Measurements from ENCODE around the gene NR1H3.

The NR1H3 gene

DNA sequence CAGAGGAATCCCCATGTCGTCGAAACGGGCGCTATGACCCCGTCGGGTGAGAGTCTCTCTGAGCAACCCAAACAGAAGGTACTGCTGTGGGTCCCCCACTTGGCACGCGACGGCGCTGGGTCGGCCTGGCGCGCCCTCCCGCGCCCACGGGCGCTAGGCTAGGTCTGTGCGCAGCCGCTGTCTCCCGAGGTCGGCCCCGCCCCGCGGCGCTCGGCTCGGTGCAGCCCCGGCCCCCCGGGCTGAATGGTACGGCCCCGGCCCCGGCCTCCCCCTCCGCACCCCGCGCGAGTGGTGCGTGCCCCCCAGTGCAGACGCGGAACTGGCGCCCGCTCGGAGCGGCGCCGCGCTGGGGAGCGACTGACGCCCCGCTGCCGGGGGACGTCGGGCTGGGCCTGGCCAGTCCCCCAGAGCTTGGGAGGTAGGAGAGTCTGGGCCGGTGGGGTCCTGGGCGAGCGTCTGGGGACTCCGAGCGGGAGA lies 12.1 kb downstream of the NR1H3 start, which contains the start of gene MADD:
MADD (plus strand) TSS at position 305 of the 477 bp plus-strand sequence.
- DNase-seq (ENCODE audit: low spot score), result peak; percentile 93

DNA sequence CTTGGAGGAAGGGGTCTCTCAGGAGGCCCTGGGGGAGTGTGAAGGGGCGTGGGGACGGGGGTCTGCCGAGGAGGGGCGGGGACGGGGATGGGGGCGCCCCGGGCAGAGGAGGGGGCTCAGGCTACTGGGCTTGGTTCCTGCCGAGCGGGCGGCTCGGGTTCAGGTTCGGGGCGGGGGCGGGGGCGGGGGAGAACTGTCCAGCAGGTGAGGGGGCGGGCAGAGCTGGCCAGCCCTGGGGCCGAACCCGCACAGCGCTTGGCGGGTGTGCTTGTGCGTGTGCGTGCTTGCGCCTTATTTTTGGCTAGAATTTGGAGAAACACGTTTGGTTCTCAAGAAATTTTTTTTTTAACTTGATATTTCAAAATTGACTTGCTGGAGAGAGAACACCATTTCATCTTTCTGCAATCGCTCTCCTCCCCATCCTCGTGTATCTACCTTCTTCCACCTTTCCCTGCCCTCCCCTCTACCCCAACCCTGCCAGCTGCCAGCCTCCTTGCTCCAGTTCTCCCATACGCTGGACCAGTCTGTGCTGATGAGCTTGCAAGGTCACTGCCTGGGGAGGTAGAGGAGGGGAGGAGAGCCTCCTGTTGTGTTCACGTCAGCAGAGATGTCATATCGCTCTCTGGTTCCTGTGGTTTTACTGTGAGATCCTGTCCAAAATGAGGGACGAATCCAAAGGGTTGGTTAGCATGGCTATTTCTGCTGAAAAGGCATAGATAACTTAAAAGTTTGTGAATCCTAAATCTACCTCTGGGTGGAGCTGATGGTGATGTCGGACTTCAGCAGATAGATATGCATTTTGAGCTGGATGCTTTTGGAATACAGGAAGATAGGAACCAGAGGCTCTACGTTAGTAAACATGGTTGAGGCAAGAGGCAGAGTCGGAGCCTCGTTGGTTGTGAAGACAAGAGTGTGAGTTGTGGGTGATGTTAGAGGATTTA lies 12.8 kb downstream of the NR1H3 start:
- peak; percentile 27 for DNase-seq (ENCODE audit: low spot score)

- DNase-seq (ENCODE audit: low spot score), result no peak
These were observed 13.5 kb downstream of the NR1H3 start for GRCh38 chr11:47271328-47271727.

DNA sequence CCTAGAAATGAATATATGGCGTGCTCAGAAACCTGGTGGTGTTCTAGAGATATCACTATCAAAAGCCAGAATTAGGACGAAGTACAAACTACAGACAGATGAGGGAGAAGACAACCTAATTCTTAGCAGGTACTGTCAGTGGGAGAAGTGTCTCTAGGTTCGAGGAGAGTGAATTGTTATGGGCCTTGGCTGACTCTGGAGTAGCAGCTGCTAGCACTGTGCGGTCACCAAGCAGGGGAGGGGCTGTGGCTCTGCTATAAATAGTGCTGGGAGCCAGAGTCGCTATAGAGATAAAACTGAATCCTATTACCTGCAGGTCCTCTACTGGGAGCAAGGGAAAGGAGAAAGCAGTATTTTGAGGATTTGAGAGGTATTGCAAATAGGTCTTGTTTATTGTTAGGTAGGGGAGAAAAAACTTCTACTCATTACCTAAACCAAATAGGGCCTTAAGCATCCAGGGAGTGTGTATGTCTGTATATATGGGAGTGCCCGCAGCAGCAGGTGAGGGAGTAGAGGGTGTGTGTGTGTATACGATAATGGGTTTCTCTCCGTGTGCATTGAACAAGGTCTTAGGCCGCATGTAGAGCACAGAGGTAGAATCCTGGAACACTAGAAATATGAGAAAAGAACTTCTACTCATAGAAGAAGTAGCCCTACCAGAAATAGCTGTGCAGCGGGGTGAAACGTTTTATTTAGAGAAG lies 14.3 kb downstream of the NR1H3 start:
- no peak for DNase-seq (ENCODE audit: low spot score)

DNA sequence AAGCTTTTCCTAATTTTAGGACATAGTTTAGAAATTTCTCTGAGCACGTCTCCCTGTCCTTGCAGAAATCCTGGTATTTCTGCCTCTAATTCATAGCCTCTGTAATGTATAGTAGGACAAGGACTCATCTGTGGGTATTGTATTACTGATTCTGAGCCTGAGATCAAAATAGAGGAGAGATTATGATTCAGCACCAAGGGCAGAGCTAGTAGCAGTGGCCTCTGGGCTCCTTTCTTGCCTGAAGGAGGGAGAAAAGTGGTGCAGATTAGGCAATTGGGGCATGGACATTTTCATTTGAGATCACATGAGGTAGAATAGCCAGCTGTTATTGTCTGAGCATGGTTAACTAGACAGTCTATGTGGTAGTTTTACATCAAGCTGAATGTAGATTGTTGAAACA lies 14.9 kb downstream of the NR1H3 start:
- DNase-seq (ENCODE audit: low spot score), result no peak

DNA sequence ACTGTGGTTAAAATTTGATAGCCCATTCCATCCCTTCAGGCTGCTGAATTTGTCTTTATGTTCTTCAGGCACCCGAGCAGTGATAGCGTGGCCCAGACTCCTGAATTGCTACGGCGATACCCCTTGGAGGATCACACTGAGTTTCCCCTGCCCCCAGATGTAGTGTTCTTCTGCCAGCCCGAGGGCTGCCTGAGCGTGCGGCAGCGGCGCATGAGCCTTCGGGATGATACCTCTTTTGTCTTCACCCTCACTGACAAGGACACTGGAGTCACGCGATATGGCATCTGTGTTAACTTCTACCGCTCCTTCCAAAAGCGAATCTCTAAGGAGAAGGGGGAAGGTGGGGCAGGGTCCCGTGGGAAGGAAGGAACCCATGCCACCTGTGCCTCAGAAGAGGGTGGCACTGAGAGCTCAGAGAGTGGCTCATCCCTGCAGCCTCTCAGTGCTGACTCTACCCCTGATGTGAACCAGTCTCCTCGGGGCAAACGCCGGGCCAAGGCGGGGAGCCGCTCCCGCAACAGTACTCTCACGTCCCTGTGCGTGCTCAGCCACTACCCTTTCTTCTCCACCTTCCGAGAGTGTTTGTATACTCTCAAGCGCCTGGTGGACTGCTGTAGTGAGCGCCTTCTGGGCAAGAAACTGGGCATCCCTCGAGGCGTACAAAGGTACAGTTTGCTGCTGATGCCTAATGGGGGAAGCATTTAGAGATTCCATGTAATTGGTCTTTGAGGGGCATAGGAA lies 16.9 kb downstream of the NR1H3 start:
- DNase-seq (ENCODE audit: low spot score), result no peak

DNA sequence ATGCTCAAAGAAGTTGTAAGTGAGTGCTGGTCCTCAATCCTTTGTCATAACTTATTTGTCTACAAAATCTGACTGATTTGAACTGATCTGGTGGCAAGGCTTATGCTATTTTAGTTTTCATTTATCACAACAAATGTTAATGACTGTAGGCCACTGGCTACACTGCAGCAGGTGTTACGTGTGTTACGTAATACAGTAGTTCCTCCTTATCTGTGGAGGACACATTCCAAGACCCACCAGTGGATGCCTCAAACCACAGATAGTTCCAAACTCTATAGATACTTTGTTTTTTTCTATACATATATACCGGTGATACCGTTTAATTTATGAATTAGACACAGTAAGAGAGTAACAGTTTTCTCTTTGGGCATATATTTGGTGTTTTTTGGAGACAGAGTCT lies 19.1 kb downstream of the NR1H3 start:
- no peak for DNase-seq (ENCODE audit: low spot score)

- no peak for DNase-seq (ENCODE audit: low spot score)
These were observed 20.3 kb downstream of the NR1H3 start for GRCh38 chr11:47278058-47278457.

GRCh38 chr11:47278769-47279168 lies 21.0 kb downstream of the NR1H3 start:
- no peak for DNase-seq (ENCODE audit: low spot score)

- no peak for DNase-seq (ENCODE audit: low spot score)
These were observed 22.3 kb downstream of the NR1H3 start for GRCh38 chr11:47280099-47280498.

DNA sequence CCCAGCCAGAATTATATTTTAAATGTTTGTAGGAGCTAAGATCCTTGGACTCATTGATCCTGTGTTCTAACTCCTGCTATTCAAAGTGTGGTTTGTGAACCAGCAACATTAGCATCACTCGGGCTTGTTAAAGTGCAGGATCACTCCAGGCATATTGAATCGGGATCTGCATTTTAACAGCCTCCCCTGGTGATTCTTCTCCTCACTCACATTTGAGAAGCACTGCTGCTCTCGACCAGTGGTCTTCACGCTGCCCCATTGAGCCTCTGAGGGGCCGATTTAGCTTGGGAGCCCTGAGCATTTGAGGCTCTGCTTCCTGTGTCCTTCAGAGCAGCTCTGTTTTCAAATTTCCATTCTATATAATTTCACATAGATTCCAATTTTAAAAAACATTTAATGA lies 23.1 kb downstream of the NR1H3 start:
- no peak for DNase-seq (ENCODE audit: low spot score)

DNA sequence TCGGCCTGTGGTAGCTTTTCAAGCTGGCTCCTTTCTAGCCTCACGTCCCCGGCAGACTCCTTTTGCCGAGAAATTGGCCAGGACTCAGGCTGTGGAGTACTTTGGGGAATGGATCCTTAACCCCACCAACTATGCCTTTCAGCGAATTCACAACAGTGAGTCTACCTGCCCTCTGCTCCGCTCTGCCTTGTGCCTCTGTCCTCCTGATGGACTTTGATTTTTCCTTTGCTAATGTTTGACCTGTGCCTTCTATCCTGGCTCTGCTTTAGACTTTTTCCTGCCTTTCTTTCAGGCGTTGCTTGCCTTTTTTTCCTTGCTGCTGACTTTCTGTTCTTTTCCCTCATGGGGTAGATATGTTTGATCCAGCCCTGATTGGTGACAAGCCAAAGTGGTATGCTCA lies 24.7 kb downstream of the NR1H3 start:
- no peak for DNase-seq (ENCODE audit: low spot score)

DNA sequence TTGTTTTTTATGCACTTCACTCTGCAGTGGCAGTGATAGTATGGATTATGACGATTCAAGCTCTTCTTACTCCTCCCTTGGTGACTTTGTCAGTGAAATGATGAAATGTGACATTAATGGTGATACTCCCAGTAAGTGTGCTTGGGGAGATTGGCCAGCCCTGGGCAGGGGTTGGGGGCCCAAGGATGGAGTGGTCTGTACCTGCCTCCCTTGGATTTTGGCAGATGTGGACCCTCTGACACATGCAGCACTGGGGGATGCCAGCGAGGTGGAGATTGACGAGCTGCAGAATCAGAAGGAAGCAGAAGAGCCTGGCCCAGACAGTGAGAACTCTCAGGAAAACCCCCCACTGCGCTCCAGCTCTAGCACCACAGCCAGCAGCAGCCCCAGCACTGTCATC lies 26.4 kb downstream of the NR1H3 start:
- DNase-seq (ENCODE audit: low spot score), result no peak

- DNase-seq (ENCODE audit: low spot score), result no peak
These were observed 28.4 kb downstream of the NR1H3 start for GRCh38 chr11:47285969-47286770.

- DNase-seq (ENCODE audit: low spot score), result no peak
These were observed 30.3 kb downstream of the NR1H3 start for GRCh38 chr11:47288066-47288465.

DNA sequence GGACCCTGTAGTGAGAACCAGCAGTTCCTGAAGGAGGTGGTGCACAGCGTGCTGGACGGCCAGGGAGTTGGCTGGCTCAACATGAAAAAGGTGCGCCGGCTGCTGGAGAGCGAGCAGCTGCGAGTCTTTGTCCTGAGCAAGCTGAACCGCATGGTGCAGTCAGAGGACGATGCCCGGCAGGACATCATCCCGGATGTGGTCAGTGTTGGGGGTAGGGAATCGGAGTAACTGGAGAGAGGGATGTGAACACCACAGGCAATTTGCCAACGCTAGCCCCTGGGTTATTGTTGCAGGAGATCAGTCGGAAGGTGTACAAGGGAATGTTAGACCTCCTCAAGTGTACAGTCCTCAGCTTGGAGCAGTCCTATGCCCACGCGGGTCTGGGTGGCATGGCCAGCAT lies 32.1 kb downstream of the NR1H3 start:
- no peak for DNase-seq (ENCODE audit: low spot score)

GRCh38 chr11:47295385-47295784 lies 37.6 kb downstream of the NR1H3 start:
- no peak for DNase-seq (ENCODE audit: low spot score)

DNA sequence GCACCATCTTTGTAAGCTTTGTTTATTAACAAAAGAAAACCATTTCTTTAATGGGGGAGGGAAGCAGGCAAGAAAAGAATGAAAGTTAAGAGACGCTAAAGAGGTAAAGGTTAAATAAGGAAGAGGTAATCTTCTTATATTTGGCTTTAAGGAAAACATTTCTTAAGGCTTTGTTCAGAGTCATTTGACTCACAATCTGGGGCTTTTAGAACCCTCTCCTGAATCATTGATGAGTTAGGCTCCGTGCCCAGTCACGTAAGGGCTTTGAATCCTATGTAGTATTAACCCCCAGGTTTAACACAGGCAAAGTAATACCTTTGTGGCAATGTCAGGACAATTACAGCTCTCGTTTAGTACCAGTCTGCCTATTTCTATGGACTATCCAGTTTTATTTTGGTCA lies 38.2 kb downstream of the NR1H3 start:
- no peak for DNase-seq (ENCODE audit: low spot score)

GRCh38 chr11:47299078-47299477 lies 41.3 kb downstream of the NR1H3 start:
- DNase-seq (ENCODE audit: low spot score), result no peak

- DNase-seq (ENCODE audit: low spot score), result no peak
These were observed 45.1 kb downstream of the NR1H3 start for GRCh38 chr11:47302853-47303252.

- DNase-seq (ENCODE audit: low spot score), result no peak
These were observed 48.1 kb downstream of the NR1H3 start for GRCh38 chr11:47305734-47306483.

Data from CD4-positive, alpha-beta T cell treated with Interleukin-2 at 100 ng/mL for 4 hours (primary cell).